Liver (tissue), 4 donors: ENCODE data around the gene ZNF627. TPM values are rescaled to one million over a fixed set of nuclear protein-coding genes. Genes with fewer than 3 reads are reported as not detected.

Experiments
- polyA plus RNA-seq, 2 donors: library from polyadenylated mRNA; stranded (reverse) in 1 of 2; unstranded in 1 of 2; fragments of 200-250 nt in 1 of 2; fragments of >200 nt in 1 of 2; fragmentation: Nextera tagmentation in 1 of 2; extraction: Ambion mirVana in 1 of 2; gene quantifications; one replicate each; pipeline versions ENCODE4 v1.2.1 to v1.2.3, GENCODE V29; 2013 to 2015
- total RNA-seq, 2 donors: library from RNA; depleted of rRNA; stranded (reverse); fragments of >200 nt; gene quantifications; one replicate each; pipeline ENCODE4 v1.2.3, GENCODE V29; 2014
- donor health status: healthy.
- donor health status: healthy.
- donor health status: healthy.

The ZNF627 gene
- total and polyA plus RNA-seq, 4 donors, result 3.2 to 9.6 (median 5.4) TPM

Other genes with a start within 250 kb of the ZNF627 start
- gene PLPPR2, start 242.1 kb upstream of the ZNF627 start, total RNA-seq, result 1 to 10 TPM; 1.3 to 6.9 TPM
- gene PLPPR2, start 242.1 kb upstream of the ZNF627 start, polyA plus RNA-seq, result 10 to 100 TPM in 1 of 2 donors, 1 to 10 TPM in 1; 7.6 to 12.6 TPM
- gene SWSAP1, start 222.8 kb upstream of the ZNF627 start, total RNA-seq, result 1 to 10 TPM in 1 of 2 donors, under 1 TPM in 1; 0.98 to 1.0 TPM
- gene SWSAP1, start 222.8 kb upstream of the ZNF627 start, polyA plus RNA-seq, result 1 to 10 TPM; 2.5 to 6.4 TPM
- gene EPOR, start 213.2 kb upstream of the ZNF627 start, total RNA-seq, result 10 to 100 TPM in 1 of 2 donors, 1 to 10 TPM in 1; 6.4 to 70.9 TPM
- 1 to 10 TPM; 6.3 to 7.6 TPM for gene EPOR, start 213.2 kb upstream of the ZNF627 start, polyA plus RNA-seq
- 10 to 100 TPM in 1 of 2 donors, 1 to 10 TPM in 1; 2.4 to 19.8 TPM for gene RGL3, start 178.2 kb upstream of the ZNF627 start, total RNA-seq
- gene RGL3, start 178.2 kb upstream of the ZNF627 start, polyA plus RNA-seq, result 1 to 10 TPM; 5.7 to 9.8 TPM
- under 1 TPM in 1 of 2 donors, not detected in 1; 0.08 TPM for gene ODAD3, start 162.4 kb upstream of the ZNF627 start, total RNA-seq
- under 1 TPM; 0.21 to 0.46 TPM for gene ODAD3, start 162.4 kb upstream of the ZNF627 start, polyA plus RNA-seq
- 100 to 1,000 TPM in 1 of 2 donors, 10 to 100 TPM in 1; 53.0 to 104 TPM for gene PRKCSH, start 161.8 kb upstream of the ZNF627 start, total RNA-seq
- 100 to 1,000 TPM in 1 of 2 donors, 10 to 100 TPM in 1; 42.9 to 165 TPM for gene PRKCSH, start 161.8 kb upstream of the ZNF627 start, polyA plus RNA-seq
- gene ELAVL3, start 116.4 kb upstream of the ZNF627 start, total RNA-seq, result not detected
- gene ELAVL3, start 116.4 kb upstream of the ZNF627 start, polyA plus RNA-seq, result not detected
- 1 to 10 TPM; 3.0 to 4.6 TPM for gene ZNF653, start 91.6 kb upstream of the ZNF627 start, total RNA-seq
- 1 to 10 TPM; 1.3 to 3.3 TPM for gene ZNF653, start 91.6 kb upstream of the ZNF627 start, polyA plus RNA-seq
- 10 to 100 TPM; 20.5 to 34.9 TPM for gene ECSIT, start 68.3 kb upstream of the ZNF627 start, total RNA-seq
- gene ECSIT, start 68.3 kb upstream of the ZNF627 start, polyA plus RNA-seq, result 10 to 100 TPM; 27.2 to 37.4 TPM
- gene CNN1, start 58.6 kb upstream of the ZNF627 start, total RNA-seq, result 1 to 10 TPM in 1 of 2 donors, under 1 TPM in 1; 0.09 to 5.9 TPM
- 1 to 10 TPM in 1 of 2 donors, under 1 TPM in 1; 0.29 to 4.1 TPM for gene CNN1, start 58.6 kb upstream of the ZNF627 start, polyA plus RNA-seq
- gene ELOF1, start 38.3 kb upstream of the ZNF627 start, total RNA-seq, result 10 to 100 TPM; 11.1 to 15.5 TPM
- gene ELOF1, start 38.3 kb upstream of the ZNF627 start, polyA plus RNA-seq, result 10 to 100 TPM; 32.5 to 37.9 TPM
- 10 to 100 TPM; 20.7 to 30.5 TPM for gene ACP5, start 19.8 kb upstream of the ZNF627 start, total RNA-seq
- gene ACP5, start 19.8 kb upstream of the ZNF627 start, polyA plus RNA-seq, result 10 to 100 TPM; 18.6 to 26.9 TPM
- 1 to 10 TPM; 3.1 to 6.4 TPM for gene ZNF823, start 141.5 kb downstream of the ZNF627 start, total RNA-seq
- gene ZNF823, start 141.5 kb downstream of the ZNF627 start, polyA plus RNA-seq, result 1 to 10 TPM; 2.4 to 3.0 TPM
- 1 to 10 TPM; 7.1 to 7.4 TPM for gene ZNF441, start 169.5 kb downstream of the ZNF627 start, total RNA-seq
- 1 to 10 TPM; 1.8 to 4.2 TPM for gene ZNF441, start 169.5 kb downstream of the ZNF627 start, polyA plus RNA-seq
- gene ZNF491, start 201.0 kb downstream of the ZNF627 start, total RNA-seq, result 1 to 10 TPM in 1 of 2 donors, under 1 TPM in 1; 0.98 to 1.8 TPM
- gene ZNF491, start 201.0 kb downstream of the ZNF627 start, polyA plus RNA-seq, result under 1 TPM; 0.24 to 0.51 TPM
- 1 to 10 TPM; 7.2 to 8.5 TPM for gene ZNF440, start 216.8 kb downstream of the ZNF627 start, total RNA-seq
- gene ZNF440, start 216.8 kb downstream of the ZNF627 start, polyA plus RNA-seq, result 1 to 10 TPM; 1.3 to 1.5 TPM